ENCODE measurements around the gene OLFML2B. TPM values are rescaled to one million over a fixed set of nuclear protein-coding genes. Genes with fewer than 3 reads are reported as not detected.
A peak's percentile ranks its signal among the peaks of the same experiment; 100 is the strongest.

OLFML2B gene
- total RNA-seq, 1 donor from 2014 or later, result 29.7 TPM

- Histone ChIP-seq H3K27ac (ENCODE audit: low read depth, low read length) (peak overlapping the region; percentile 79), H3K36me3 (ENCODE audit: control insufficient read depth in 3 of 3, insufficient read depth in 3 of 3, low read length in 3 of 3) (peaks cover 0 to 11% (median 3%) of the 10 kb centered on the region in 3 donors), H3K27me3 (ENCODE audit: control insufficient read depth in 3 of 3, insufficient read depth in 3 of 3, low read length in 3 of 3) (no peaks in the 10 kb centered on the region), H3K9me3 (ENCODE audit: control insufficient read depth in 3 of 3, low read length in 3 of 3) (no peaks in the 10 kb centered on the region), H3K4me1 (ENCODE audit: control insufficient read depth in 3 of 3, insufficient read depth in 3 of 3, low read length in 3 of 3) (peaks cover 20 to 35% (median 25%) of the 10 kb centered on the region in 3 donors), H3K4me3 (ENCODE audit: low read length in 3 of 3) (peak overlapping the region; percentile 26 to 63 (median 53)), H3K9ac (ENCODE audit: low read depth in 1 of 3, low read length in 3 of 3) (peak overlapping the region; percentile 36 to 71 (median 40))
These were observed 20.4 kb downstream of the OLFML2B start for GRCh38 chr1:162003061-162003829.

GRCh38 chr1:162000053-162000420, 23.6 kb downstream of the OLFML2B start:
- peaks cover 25 to 28% (median 26%) of the 10 kb centered on the region in 3 donors for H3K4me1 ChIP-seq (ENCODE audit: control insufficient read depth in 3 of 3, insufficient read depth in 3 of 3, low read length in 3 of 3)
- no peaks in the 10 kb centered on the region for H3K9me3 ChIP-seq (ENCODE audit: control insufficient read depth in 3 of 3, low read length in 3 of 3)
- H3K27me3 ChIP-seq (ENCODE audit: control insufficient read depth in 3 of 3, insufficient read depth in 3 of 3, low read length in 3 of 3), result peaks cover 0 to 3% (median 0%) of the 10 kb centered on the region in 3 donors
- H3K36me3 ChIP-seq (ENCODE audit: control insufficient read depth in 3 of 3, insufficient read depth in 3 of 3, low read length in 3 of 3), result peaks cover 7 to 8% (median 7%) of the 10 kb centered on the region in 3 donors
- no peak overlapping the region for H3K27ac ChIP-seq (ENCODE audit: low read depth, low read length)
- H3K9ac ChIP-seq (ENCODE audit: low read depth in 1 of 3, low read length in 3 of 3), result no peak overlapping the region
- no peak overlapping the region for H3K4me3 ChIP-seq (ENCODE audit: low read length in 3 of 3)

GRCh38 chr1:161999301-162000052, 24.2 kb downstream of the OLFML2B start:
- no peaks in the 10 kb centered on the region for H3K9me3 ChIP-seq (ENCODE audit: control insufficient read depth in 3 of 3, low read length in 3 of 3)
- H3K27me3 ChIP-seq (ENCODE audit: control insufficient read depth in 3 of 3, insufficient read depth in 3 of 3, low read length in 3 of 3), result peaks cover 0 to 3% (median 0%) of the 10 kb centered on the region in 3 donors
- peaks cover 21 to 26% (median 22%) of the 10 kb centered on the region in 3 donors for H3K4me1 ChIP-seq (ENCODE audit: control insufficient read depth in 3 of 3, insufficient read depth in 3 of 3, low read length in 3 of 3)
- no peak overlapping the region for H3K27ac ChIP-seq (ENCODE audit: low read depth, low read length)
- peaks cover 7 to 8% (median 7%) of the 10 kb centered on the region in 3 donors for H3K36me3 ChIP-seq (ENCODE audit: control insufficient read depth in 3 of 3, insufficient read depth in 3 of 3, low read length in 3 of 3)
- H3K4me3 ChIP-seq (ENCODE audit: low read length in 3 of 3), result no peak overlapping the region
- no peak overlapping the region for H3K9ac ChIP-seq (ENCODE audit: low read depth in 1 of 3, low read length in 3 of 3)

GRCh38 chr1:161998811-161999210, 24.9 kb downstream of the OLFML2B start:
- Histone ChIP-seq H3K36me3 (ENCODE audit: control insufficient read depth in 3 of 3, insufficient read depth in 3 of 3, low read length in 3 of 3) (peaks cover 7 to 8% (median 7%) of the 10 kb centered on the region in 3 donors), H3K9ac (ENCODE audit: low read depth in 1 of 3, low read length in 3 of 3) (no peak overlapping the region), H3K9me3 (ENCODE audit: control insufficient read depth in 3 of 3, low read length in 3 of 3) (no peaks in the 10 kb centered on the region), H3K4me1 (ENCODE audit: control insufficient read depth in 3 of 3, insufficient read depth in 3 of 3, low read length in 3 of 3) (peaks cover 16 to 20% (median 19%) of the 10 kb centered on the region in 3 donors), H3K27ac (ENCODE audit: low read depth, low read length) (no peak overlapping the region), H3K27me3 (ENCODE audit: control insufficient read depth in 3 of 3, insufficient read depth in 3 of 3, low read length in 3 of 3) (peaks cover 0 to 4% (median 3%) of the 10 kb centered on the region in 3 donors), H3K4me3 (ENCODE audit: low read length in 3 of 3) (no peak overlapping the region)

- Histone ChIP-seq H3K36me3 (ENCODE audit: control insufficient read depth in 3 of 3, insufficient read depth in 3 of 3, low read length in 3 of 3) (peaks cover 7 to 8% (median 7%) of the 10 kb centered on the region in 3 donors), H3K27ac (ENCODE audit: low read depth, low read length) (no peak overlapping the region), H3K4me1 (ENCODE audit: control insufficient read depth in 3 of 3, insufficient read depth in 3 of 3, low read length in 3 of 3) (peaks cover 9 to 11% (median 11%) of the 10 kb centered on the region in 3 donors)
These were observed 26.5 kb downstream of the OLFML2B start for GRCh38 chr1:161997152-161997551.

GRCh38 chr1:161994175-161994668, 29.4 kb downstream of the OLFML2B start:
- H3K4me3 ChIP-seq (ENCODE audit: low read length in 3 of 3), result no peak overlapping the region
- H3K27me3 ChIP-seq (ENCODE audit: control insufficient read depth in 3 of 3, insufficient read depth in 3 of 3, low read length in 3 of 3), result peaks cover 0 to 9% (median 3%) of the 10 kb centered on the region in 3 donors
- peaks cover 9 to 11% (median 11%) of the 10 kb centered on the region in 3 donors for H3K4me1 ChIP-seq (ENCODE audit: control insufficient read depth in 3 of 3, insufficient read depth in 3 of 3, low read length in 3 of 3)
- no peak overlapping the region for H3K9ac ChIP-seq (ENCODE audit: low read depth in 1 of 3, low read length in 3 of 3)
- H3K9me3 ChIP-seq (ENCODE audit: control insufficient read depth in 3 of 3, low read length in 3 of 3), result no peaks in the 10 kb centered on the region
- H3K27ac ChIP-seq (ENCODE audit: low read depth, low read length), result no peak overlapping the region
- peaks cover 7 to 8% (median 7%) of the 10 kb centered on the region in 3 donors for H3K36me3 ChIP-seq (ENCODE audit: control insufficient read depth in 3 of 3, insufficient read depth in 3 of 3, low read length in 3 of 3)

More at GRCh38 chr1:161997152-161997551, 26.5 kb downstream of the OLFML2B start:
- Histone ChIP-seq H3K9ac (ENCODE audit: low read depth in 1 of 3, low read length in 3 of 3) (no peak overlapping the region), H3K27me3 (ENCODE audit: control insufficient read depth in 3 of 3, insufficient read depth in 3 of 3, low read length in 3 of 3) (peaks cover 0 to 9% (median 3%) of the 10 kb centered on the region in 3 donors), H3K9me3 (ENCODE audit: control insufficient read depth in 3 of 3, low read length in 3 of 3) (no peaks in the 10 kb centered on the region), H3K4me3 (ENCODE audit: low read length in 3 of 3) (no peak overlapping the region)

GRCh38 chr1:161993576-161993975, 30.1 kb downstream of the OLFML2B start:
- H3K4me3 ChIP-seq (ENCODE audit: low read length in 3 of 3), result no peak overlapping the region
- H3K4me1 ChIP-seq (ENCODE audit: control insufficient read depth in 3 of 3, insufficient read depth in 3 of 3, low read length in 3 of 3), result peaks cover 9 to 15% (median 11%) of the 10 kb centered on the region in 3 donors
- peaks cover 0 to 9% (median 3%) of the 10 kb centered on the region in 3 donors for H3K27me3 ChIP-seq (ENCODE audit: control insufficient read depth in 3 of 3, insufficient read depth in 3 of 3, low read length in 3 of 3)
- H3K9me3 ChIP-seq (ENCODE audit: control insufficient read depth in 3 of 3, low read length in 3 of 3), result no peaks in the 10 kb centered on the region
- H3K9ac ChIP-seq (ENCODE audit: low read depth in 1 of 3, low read length in 3 of 3), result no peak overlapping the region
- H3K27ac ChIP-seq (ENCODE audit: low read depth, low read length), result no peak overlapping the region
- H3K36me3 ChIP-seq (ENCODE audit: control insufficient read depth in 3 of 3, insufficient read depth in 3 of 3, low read length in 3 of 3), result peaks cover 4 to 8% (median 7%) of the 10 kb centered on the region in 3 donors

- peaks cover 0 to 3% (median 0%) of the 10 kb centered on the region in 3 donors for H3K36me3 ChIP-seq (ENCODE audit: control insufficient read depth in 3 of 3, insufficient read depth in 3 of 3, low read length in 3 of 3)
- peaks cover 0 to 20% (median 0%) of the 10 kb centered on the region in 3 donors for H3K27me3 ChIP-seq (ENCODE audit: control insufficient read depth in 3 of 3, insufficient read depth in 3 of 3, low read length in 3 of 3)
- H3K4me3 ChIP-seq (ENCODE audit: low read length in 3 of 3), result no peak overlapping the region
- H3K9me3 ChIP-seq (ENCODE audit: control insufficient read depth in 3 of 3, low read length in 3 of 3), result no peaks in the 10 kb centered on the region
- peaks cover 11 to 21% (median 13%) of the 10 kb centered on the region in 3 donors for H3K4me1 ChIP-seq (ENCODE audit: control insufficient read depth in 3 of 3, insufficient read depth in 3 of 3, low read length in 3 of 3)
- no peak overlapping the region for H3K27ac ChIP-seq (ENCODE audit: low read depth, low read length)
- no peak overlapping the region for H3K9ac ChIP-seq (ENCODE audit: low read depth in 1 of 3, low read length in 3 of 3)
These were observed 33.9 kb downstream of the OLFML2B start for GRCh38 chr1:161989786-161990185.

- peaks cover 9 to 21% (median 12%) of the 10 kb centered on the region in 3 donors for H3K4me1 ChIP-seq (ENCODE audit: control insufficient read depth in 3 of 3, insufficient read depth in 3 of 3, low read length in 3 of 3)
- H3K36me3 ChIP-seq (ENCODE audit: control insufficient read depth in 3 of 3, insufficient read depth in 3 of 3, low read length in 3 of 3), result peaks cover 0 to 3% (median 2%) of the 10 kb centered on the region in 3 donors
- H3K9ac ChIP-seq (ENCODE audit: low read depth in 1 of 3, low read length in 3 of 3), result no peak overlapping the region
- H3K27me3 ChIP-seq (ENCODE audit: control insufficient read depth in 3 of 3, insufficient read depth in 3 of 3, low read length in 3 of 3), result peaks cover 0 to 19% (median 0%) of the 10 kb centered on the region in 3 donors
- H3K9me3 ChIP-seq (ENCODE audit: control insufficient read depth in 3 of 3, low read length in 3 of 3), result no peaks in the 10 kb centered on the region
- no peak overlapping the region for H3K27ac ChIP-seq (ENCODE audit: low read depth, low read length)
- no peak overlapping the region for H3K4me3 ChIP-seq (ENCODE audit: low read length in 3 of 3)
These were observed 34.6 kb downstream of the OLFML2B start for GRCh38 chr1:161989108-161989507.
